Right atrium auricular region (tissue), 2 donors: Measurements from ENCODE around the gene LPP. TPM values are rescaled to one million over a fixed set of nuclear protein-coding genes. Genes with fewer than 3 reads are reported as not detected.

Experiments used
- DNase-seq: peaks from one replicate; pipeline ENCODE4 v3.0.0-alpha.2; 2019; ENCODE audit warnings: low spot score
- H3K27ac ChIP-seq, 2 donors: fragments of 200-600 bp; sonication (generic); 1 replicate in 1 of 2; 2 replicates in 1 of 2; pipeline ENCODE4 v1.5.1; 2016 to 2019
- H3K27me3 ChIP-seq, 2 donors: fragments of 200-600 bp; sonication (generic); one replicate each; pipeline versions ENCODE4 v1.5.1 to v1.6.0; 2017 to 2019
- H3K36me3 ChIP-seq: fragments of 200-600 bp; sonication (generic); one replicate; pipeline ENCODE4 v1.5.1; 2016
- H3K4me1 ChIP-seq, 2 donors: fragments of 200-600 bp; sonication (generic); one replicate each; pipeline versions ENCODE4 v1.5.1 to v1.6.0; 2017 to 2019
- H3K4me3 ChIP-seq, 2 donors: fragments of 200-600 bp; sonication (generic); 1 replicate in 1 of 2; 2 replicates in 1 of 2; pipeline ENCODE4 v1.5.1; 2017 to 2019; ENCODE audit warnings: mild to moderate bottlenecking in 1 of 2, moderate library complexity in 1 of 2
- H3K9me3 ChIP-seq, 2 donors: fragments of 200-600 bp; sonication (generic); one replicate each; pipeline ENCODE4 v1.5.1; 2019
- total RNA-seq, 2 donors: library from RNA; depleted of rRNA; stranded (reverse); fragments of >200 nt; gene quantifications; one replicate each; pipeline ENCODE4 v1.1.0, GENCODE V29; 2016
- TF ChIP-seq, protein P1 (sequence below), 2 donors: fragments of 200-600 bp; sonication (generic); IDR thresholded peaks; one replicate each; pipeline ENCODE4 v1.5.1; 2019; ENCODE audit warnings: antibody characterized with exemption in 2 of 2

Gene LPP
- total RNA-seq, 2 donors from 2014 or later, result 117 to 186 TPM

GRCh38 chr3:188348435-188349244 lies 194.7 kb downstream of the LPP start:
- H3K4me1 ChIP-seq, result peaks cover 0 to 72% of the 10 kb centered on the region in 2 donors
- TF ChIP-seq, protein P1, sequence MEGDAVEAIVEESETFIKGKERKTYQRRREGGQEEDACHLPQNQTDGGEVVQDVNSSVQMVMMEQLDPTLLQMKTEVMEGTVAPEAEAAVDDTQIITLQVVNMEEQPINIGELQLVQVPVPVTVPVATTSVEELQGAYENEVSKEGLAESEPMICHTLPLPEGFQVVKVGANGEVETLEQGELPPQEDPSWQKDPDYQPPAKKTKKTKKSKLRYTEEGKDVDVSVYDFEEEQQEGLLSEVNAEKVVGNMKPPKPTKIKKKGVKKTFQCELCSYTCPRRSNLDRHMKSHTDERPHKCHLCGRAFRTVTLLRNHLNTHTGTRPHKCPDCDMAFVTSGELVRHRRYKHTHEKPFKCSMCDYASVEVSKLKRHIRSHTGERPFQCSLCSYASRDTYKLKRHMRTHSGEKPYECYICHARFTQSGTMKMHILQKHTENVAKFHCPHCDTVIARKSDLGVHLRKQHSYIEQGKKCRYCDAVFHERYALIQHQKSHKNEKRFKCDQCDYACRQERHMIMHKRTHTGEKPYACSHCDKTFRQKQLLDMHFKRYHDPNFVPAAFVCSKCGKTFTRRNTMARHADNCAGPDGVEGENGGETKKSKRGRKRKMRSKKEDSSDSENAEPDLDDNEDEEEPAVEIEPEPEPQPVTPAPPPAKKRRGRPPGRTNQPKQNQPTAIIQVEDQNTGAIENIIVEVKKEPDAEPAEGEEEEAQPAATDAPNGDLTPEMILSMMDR (IDR thresholded peaks at IDR 0.05), result no peak
- DNase-seq, result peak; percentile 92
- no peaks in the 10 kb centered on the region for H3K36me3 ChIP-seq
- H3K9me3 ChIP-seq, result no peaks in the 10 kb centered on the region
- H3K27me3 ChIP-seq, result no peaks in the 10 kb centered on the region
- H3K4me3 ChIP-seq, result no peak overlapping the region
- H3K27ac ChIP-seq, result peak overlapping the region; percentile 66 to 87

DNA sequence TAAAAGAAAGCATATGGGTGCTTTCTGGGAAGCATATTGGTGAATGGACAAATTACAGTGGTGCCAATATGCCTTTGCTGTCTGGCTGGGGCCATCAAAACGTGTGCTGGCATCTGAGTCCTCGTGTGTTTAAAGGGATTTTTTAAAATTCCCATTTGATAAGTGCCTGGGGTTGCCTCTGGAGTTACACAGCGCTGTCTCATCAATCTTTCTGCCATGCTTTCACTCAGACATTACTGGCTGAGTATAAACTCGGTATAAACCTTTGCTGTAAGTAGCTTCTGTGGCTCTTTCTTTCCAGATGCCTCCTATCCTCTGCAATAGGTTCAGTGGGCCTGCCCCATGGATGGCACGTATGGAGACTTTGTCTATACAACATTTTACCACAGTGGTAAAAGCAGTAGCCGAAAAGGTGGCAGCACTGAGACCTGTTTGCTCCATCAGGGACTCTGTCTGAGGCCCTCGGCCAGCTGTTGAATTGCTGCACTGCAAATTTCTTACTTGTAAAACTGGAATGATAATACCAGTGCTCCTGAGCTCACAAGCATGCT lies 195.5 kb downstream of the LPP start:
- peaks cover 0 to 71% of the 10 kb centered on the region in 2 donors for H3K4me1 ChIP-seq
- no peaks in the 10 kb centered on the region for H3K36me3 ChIP-seq
- no peaks in the 10 kb centered on the region for H3K27me3 ChIP-seq
- no peak for DNase-seq
- no peak overlapping the region for H3K4me3 ChIP-seq
- H3K27ac ChIP-seq, result peak overlapping the region; percentile 66 to 87
- TF ChIP-seq, protein P1 (IDR thresholded peaks at IDR 0.05), result peak in 1 of 2 donors; percentile 33
- no peaks in the 10 kb centered on the region for H3K9me3 ChIP-seq

- H3K4me3 ChIP-seq, result no peak overlapping the region
- TF ChIP-seq, protein P1 (IDR thresholded peaks at IDR 0.05), result no peak
- H3K27me3 ChIP-seq, result no peaks in the 10 kb centered on the region
- peak overlapping the region; percentile 66 to 87 for H3K27ac ChIP-seq
- no peak for DNase-seq
- no peaks in the 10 kb centered on the region for H3K36me3 ChIP-seq
- H3K9me3 ChIP-seq, result no peaks in the 10 kb centered on the region
- H3K4me1 ChIP-seq, result peaks cover 0 to 65% of the 10 kb centered on the region in 2 donors
These were observed 196.0 kb downstream of the LPP start for GRCh38 chr3:188349933-188350332.

DNA sequence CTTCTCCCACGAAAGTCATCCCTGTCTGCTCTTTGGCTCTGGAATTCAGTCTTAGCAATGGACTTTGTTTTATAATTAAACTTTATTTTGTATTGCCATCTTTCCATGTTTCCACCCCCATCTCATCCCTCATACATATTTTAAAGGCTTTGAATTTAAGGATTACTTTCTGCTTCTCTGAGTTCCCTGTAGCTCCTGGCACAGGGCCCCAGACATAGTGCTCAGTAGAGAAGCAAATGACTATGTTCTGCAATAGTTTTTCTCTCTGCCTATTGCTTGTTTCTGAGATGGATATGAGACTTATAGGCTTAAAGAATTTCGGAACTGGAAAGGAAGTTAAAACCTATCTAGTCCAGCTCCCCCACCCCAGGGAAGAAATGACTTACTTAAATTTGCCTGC lies 197.0 kb downstream of the LPP start:
- Histone ChIP-seq H3K36me3 (no peaks in the 10 kb centered on the region), H3K27me3 (no peaks in the 10 kb centered on the region), H3K4me3 (no peak overlapping the region), H3K9me3 (no peaks in the 10 kb centered on the region), H3K27ac (peak overlapping the region; percentile 37 to 87), H3K4me1 (peaks cover 0 to 55% of the 10 kb centered on the region in 2 donors)
- TF ChIP-seq, protein P1 (IDR thresholded peaks at IDR 0.05), result no peak
- no peak for DNase-seq

DNA sequence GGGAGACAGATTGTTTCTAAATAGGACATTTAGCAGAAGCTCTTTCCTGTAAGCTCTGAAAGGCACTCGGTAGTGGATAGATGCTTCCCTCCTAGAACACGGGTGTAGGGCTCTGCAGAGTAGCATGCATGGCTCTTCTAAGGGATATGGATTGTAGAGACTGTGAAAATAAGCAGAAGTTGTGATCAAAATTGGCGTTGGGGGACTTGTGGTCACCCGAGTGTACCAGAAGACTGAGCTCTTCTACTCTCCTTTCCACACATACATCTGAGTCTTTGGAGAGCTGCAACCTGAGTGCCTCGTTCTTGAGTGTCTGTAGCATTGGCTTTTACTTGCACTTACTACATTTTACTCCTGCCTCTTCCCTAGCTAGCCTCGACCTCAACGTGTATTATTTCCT lies 197.7 kb downstream of the LPP start:
- TF ChIP-seq, protein P1 (IDR thresholded peaks at IDR 0.05), result no peak
- H3K4me3 ChIP-seq, result no peak overlapping the region
- no peaks in the 10 kb centered on the region for H3K9me3 ChIP-seq
- peak overlapping the region; percentile 37 to 87 for H3K27ac ChIP-seq
- no peaks in the 10 kb centered on the region for H3K36me3 ChIP-seq
- H3K4me1 ChIP-seq, result peaks cover 0 to 54% of the 10 kb centered on the region in 2 donors
- no peak for DNase-seq
- H3K27me3 ChIP-seq, result no peaks in the 10 kb centered on the region
